ENCODE measurements around the gene KRT76. TPM values are rescaled to one million over a fixed set of nuclear protein-coding genes. Genes with fewer than 3 reads are reported as not detected.

KRT76 gene
- total and polyA plus RNA-seq, 4 donors: not detected

DNA sequence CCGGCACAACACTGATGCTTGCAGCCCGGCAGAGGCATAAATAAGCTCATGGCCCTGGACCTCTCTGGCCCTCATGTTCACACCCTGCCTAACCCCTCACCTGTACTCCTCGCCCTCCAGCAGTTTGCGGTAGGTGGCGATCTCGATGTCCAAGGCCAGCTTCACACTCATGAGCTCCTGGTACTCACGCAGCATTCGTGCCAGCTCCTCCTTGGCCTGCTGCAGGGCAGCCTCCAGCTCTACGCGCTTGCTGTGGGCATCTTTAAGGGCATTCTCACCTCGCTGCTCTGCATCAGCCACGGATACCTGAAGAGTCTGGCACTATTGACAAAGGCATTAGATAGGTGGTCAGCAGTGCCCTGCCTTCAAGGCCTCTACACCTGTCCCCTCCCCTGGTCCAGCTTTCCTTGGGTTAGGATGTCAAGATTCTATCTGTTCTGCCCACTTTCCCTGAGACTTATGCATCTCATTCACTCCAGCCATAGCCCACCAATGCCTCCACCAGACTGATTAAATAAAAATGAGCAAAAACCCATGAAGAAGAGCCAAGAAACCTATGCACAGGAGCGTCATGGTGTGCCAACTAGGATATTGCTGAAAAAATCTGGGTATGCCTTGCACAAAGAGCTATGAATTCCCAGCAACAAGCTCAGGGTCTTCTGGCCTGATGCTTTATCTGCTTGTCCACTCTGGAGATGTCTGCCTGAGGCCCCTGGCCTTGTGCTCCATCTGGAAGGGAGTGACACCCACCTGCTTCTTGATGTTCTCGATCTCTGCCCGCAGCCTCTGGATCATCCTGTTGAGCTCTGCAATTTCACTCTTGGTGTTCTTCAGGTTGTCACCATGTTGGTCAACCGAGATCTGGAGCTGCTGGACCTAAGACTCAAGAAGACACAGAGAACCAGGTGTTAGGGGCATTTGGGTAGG lies 30.7 kb upstream of the KRT76 start:
- no peak for ATAC-seq (ENCODE audit: insufficient read depth, low FRiP score)

DNA sequence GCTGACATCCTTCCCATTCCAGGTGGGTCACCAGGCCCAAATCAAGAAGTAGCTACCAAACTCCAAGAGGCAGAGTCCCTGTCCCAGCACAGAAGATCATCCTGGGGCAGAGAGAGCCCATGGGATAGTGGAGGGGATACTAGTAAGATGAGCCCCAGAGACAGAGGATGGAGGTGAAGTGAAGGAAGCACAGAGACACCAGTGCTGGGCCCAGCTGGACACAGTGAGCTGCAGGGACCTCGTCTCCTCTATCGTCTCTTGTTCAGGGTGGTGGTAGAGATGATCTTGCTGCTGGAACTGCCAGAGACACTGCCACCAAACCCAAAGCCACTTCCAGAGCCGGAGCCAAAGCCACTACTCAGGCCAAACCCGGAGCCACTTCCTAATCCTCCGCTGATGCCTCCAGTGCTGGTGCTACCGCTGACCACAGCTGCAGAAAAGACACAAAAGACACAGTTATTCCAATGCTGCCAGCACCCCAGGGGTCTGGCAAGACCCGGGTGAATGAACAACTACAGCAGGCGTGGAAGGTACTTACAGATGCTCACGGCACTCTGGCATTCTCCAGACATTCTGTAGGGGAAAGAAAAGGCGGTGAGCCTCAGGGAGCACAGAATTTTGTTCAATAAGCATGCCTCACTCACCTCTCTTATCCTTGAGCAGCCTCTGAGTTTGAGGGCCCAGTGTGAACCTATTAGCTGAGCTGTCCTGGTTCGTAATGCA lies 29.8 kb upstream of the KRT76 start:
- ATAC-seq (ENCODE audit: insufficient read depth, low FRiP score): no peak
- Histone ChIP-seq H3K27me3 (ENCODE audit: control insufficient read depth in 3 of 3, insufficient read depth in 3 of 3, low read length in 2 of 3) (peaks cover 0 to 32% (median 5%) of the 10 kb centered on the region in 3 donors), H3K9ac (ENCODE audit: insufficient read depth in 1 of 2, low read length in 2 of 2) (no peak overlapping the region), H3K36me3 (ENCODE audit: control insufficient read depth in 4 of 4, insufficient read depth in 4 of 4, low read length in 4 of 4) (no peaks in the 10 kb centered on the region), H3K27ac (ENCODE audit: low read depth in 1 of 2, low read length in 1 of 2) (no peak overlapping the region), H3K4me1 (ENCODE audit: control insufficient read depth in 5 of 5, insufficient read depth in 5 of 5, low read length in 5 of 5) (no peaks in the 10 kb centered on the region), H3K9me3 (ENCODE audit: control insufficient read depth in 4 of 4, insufficient read depth in 3 of 4, low read length in 3 of 4) (peaks cover 0 to 3% (median 0%) of the 10 kb centered on the region in 4 donors), H3K4me3 (no peak overlapping the region)
- TF ChIP-seq, protein P1, sequence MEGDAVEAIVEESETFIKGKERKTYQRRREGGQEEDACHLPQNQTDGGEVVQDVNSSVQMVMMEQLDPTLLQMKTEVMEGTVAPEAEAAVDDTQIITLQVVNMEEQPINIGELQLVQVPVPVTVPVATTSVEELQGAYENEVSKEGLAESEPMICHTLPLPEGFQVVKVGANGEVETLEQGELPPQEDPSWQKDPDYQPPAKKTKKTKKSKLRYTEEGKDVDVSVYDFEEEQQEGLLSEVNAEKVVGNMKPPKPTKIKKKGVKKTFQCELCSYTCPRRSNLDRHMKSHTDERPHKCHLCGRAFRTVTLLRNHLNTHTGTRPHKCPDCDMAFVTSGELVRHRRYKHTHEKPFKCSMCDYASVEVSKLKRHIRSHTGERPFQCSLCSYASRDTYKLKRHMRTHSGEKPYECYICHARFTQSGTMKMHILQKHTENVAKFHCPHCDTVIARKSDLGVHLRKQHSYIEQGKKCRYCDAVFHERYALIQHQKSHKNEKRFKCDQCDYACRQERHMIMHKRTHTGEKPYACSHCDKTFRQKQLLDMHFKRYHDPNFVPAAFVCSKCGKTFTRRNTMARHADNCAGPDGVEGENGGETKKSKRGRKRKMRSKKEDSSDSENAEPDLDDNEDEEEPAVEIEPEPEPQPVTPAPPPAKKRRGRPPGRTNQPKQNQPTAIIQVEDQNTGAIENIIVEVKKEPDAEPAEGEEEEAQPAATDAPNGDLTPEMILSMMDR (IDR thresholded peaks at IDR 0.05; ENCODE audit: control extremely low read depth, extremely low read depth): no peak
- 90 to 95% methylated on average over 11 of the region's 11 CpGs for WGBS, 2 donors
- DNase-seq: no peak

More for the DNA sequence above, 30.7 kb upstream of the KRT76 start:
- TF ChIP-seq, protein P1 (IDR thresholded peaks at IDR 0.05; ENCODE audit: control extremely low read depth, extremely low read depth): no peak
- no peak overlapping the region for H3K4me3 ChIP-seq
- H3K27me3 ChIP-seq (ENCODE audit: control insufficient read depth in 3 of 3, insufficient read depth in 3 of 3, low read length in 2 of 3): peaks cover 0 to 36% (median 2%) of the 10 kb centered on the region in 3 donors
- WGBS, 2 donors: 86 to 90% methylated on average over 16 of the region's 16 CpGs
- H3K36me3 ChIP-seq (ENCODE audit: control insufficient read depth in 4 of 4, insufficient read depth in 4 of 4, low read length in 4 of 4): no peaks in the 10 kb centered on the region
- no peak for DNase-seq
- H3K4me1 ChIP-seq (ENCODE audit: control insufficient read depth in 5 of 5, insufficient read depth in 5 of 5, low read length in 5 of 5): no peaks in the 10 kb centered on the region
- no peak overlapping the region for H3K27ac ChIP-seq (ENCODE audit: low read depth in 1 of 2, low read length in 1 of 2)
- peaks cover 0 to 3% (median 0%) of the 10 kb centered on the region in 4 donors for H3K9me3 ChIP-seq (ENCODE audit: control insufficient read depth in 4 of 4, insufficient read depth in 3 of 4, low read length in 3 of 4)
- H3K9ac ChIP-seq (ENCODE audit: insufficient read depth in 1 of 2, low read length in 2 of 2): no peak overlapping the region

DNA sequence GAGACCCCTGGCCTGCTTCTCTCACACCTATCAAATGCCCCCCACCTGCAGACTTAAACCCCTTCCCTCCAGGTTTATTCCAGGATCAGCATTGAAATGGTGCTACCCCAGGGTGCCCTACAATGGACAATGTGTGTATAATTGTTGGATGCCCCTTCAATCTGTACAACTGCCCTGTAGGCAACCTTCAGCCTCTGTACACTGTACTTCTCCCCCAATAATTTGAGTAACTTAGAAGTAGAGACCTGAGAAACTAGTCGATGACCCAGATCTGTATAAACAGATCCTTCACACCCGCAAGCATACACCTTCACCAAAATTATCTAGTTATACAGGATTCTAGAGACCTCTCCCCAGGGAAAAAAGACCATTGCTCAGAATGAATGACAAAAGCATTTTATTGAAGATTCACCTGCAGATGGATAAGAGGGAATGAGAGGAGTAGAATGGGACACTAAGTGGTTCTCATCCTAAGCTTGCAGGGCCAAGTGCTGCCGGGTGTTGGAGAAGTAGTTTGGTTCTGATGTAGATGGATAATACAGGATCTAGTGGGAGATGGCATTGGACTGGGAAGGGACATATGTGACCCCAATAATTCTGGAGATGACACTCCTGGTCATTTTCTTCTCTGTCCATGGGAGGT lies 29.1 kb upstream of the KRT76 start:
- Histone ChIP-seq H3K27ac (ENCODE audit: low read depth in 1 of 2, low read length in 1 of 2) (no peak overlapping the region), H3K4me1 (ENCODE audit: control insufficient read depth in 5 of 5, insufficient read depth in 5 of 5, low read length in 5 of 5) (no peaks in the 10 kb centered on the region), H3K4me3 (no peak overlapping the region), H3K36me3 (ENCODE audit: control insufficient read depth in 4 of 4, insufficient read depth in 4 of 4, low read length in 4 of 4) (no peaks in the 10 kb centered on the region), H3K27me3 (ENCODE audit: control insufficient read depth in 3 of 3, insufficient read depth in 3 of 3, low read length in 2 of 3) (peaks cover 0 to 31% (median 3%) of the 10 kb centered on the region in 3 donors), H3K9me3 (ENCODE audit: control insufficient read depth in 4 of 4, insufficient read depth in 3 of 4, low read length in 3 of 4) (peaks cover 0 to 3% (median 0%) of the 10 kb centered on the region in 4 donors), H3K9ac (ENCODE audit: insufficient read depth in 1 of 2, low read length in 2 of 2) (no peak overlapping the region)
- whole genome bisulfite sequencing, 2 donors: 95 to 98% methylated on average over 3 of the region's 3 CpGs
- ATAC-seq (ENCODE audit: insufficient read depth, low FRiP score) (no peak), DNase-seq (no peak)
- TF ChIP-seq, protein P1 (IDR thresholded peaks at IDR 0.05; ENCODE audit: control extremely low read depth, extremely low read depth): no peak

Data from lung (tissue), 12 donors.